GM21447 (cell line): ENCODE data around the gene SLC39A11.
"Not testable (repeated sequence)": the region's sequence is repeated elsewhere in the genome, so short reads cannot be mapped to it uniquely, and the experiment has no call there.

Source experiments
- ATAC-seq: cut with Tn5 transposase; IDR thresholded peaks from one replicate; pipeline ENCODE4 v1.9.1; 2021; ENCODE audit not compliant: unreplicated experiment

Gene SLC39A11

DNA sequence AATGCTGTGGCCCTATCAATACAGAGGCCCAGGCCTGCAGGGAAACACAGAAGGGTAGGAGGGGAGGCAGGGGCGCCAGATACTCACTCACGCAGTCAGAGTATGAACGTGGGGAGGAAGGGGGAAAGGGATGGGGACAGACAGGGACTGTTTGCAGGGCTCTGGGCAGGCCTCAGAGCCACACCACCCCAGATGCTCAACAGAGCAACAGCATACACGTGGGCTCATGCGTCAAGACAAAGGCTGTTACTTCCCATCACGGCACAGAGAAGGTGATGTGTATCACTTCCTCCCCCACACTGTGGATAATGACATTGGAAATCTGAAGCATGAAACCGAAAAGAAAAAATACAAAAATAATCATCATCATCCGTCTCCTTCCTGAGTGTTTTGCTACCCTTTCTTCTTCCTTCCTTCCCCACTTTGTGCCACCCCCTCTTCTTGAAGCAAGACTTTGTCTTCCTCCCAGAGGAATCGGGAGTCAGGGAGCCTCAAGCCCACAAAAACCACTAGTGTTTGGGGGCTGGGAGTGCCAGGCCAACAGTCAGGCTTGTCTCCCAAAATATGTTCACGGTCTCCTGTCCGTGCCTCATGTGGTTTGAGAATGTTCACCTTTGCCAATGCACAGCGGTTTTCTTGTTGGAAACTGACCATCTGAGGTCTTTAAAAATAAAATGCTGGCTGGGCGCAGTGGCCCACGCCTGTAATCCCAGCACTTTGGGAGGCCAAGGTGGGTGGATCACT, 20.1 kb downstream of the SLC39A11 start:
- ATAC-seq = no peak

DNA sequence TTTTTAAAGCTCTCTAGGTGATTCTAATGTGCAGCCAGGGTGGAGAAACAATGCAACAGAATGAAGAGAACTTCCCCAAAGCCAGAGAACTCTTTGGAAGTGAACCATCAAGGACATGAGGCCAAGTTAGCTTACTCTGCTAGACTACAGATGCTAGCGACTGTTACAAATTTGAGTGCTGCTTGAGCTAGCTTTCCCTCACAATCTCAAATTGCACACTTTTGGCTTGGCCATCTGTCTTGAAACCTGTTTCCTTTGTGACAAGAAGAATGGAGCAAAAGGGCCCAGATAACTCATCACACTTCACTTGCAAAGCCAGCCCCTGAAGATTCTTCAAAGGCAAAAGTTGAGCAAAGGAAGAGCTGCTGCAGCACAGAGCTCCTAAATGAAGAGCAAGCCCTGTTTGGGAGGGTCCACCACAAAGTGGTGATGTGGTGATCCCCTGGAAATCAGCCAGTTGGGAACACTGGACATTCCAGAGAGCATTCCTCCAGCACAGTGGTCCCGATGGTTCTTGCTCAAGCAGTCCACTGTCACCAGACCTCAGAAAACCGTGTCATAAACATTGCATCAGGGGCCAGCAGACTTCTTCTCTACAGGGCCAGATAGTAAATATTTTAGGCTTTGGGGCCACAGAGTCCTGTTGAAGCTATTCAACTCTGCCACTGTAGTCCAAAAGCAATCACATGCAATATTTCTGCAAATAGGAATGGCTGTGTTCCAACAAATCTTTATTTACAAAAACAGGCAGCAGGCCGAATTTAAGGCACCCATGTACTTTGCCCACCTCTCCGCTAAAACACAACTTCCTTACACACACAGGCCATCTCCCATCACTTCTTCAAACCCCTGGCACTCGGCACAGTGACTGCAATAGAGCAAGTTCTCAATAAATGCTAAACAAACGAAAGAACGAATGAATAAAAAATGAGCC, 21.2 kb downstream of the SLC39A11 start:
- ATAC-seq = no peak

DNA sequence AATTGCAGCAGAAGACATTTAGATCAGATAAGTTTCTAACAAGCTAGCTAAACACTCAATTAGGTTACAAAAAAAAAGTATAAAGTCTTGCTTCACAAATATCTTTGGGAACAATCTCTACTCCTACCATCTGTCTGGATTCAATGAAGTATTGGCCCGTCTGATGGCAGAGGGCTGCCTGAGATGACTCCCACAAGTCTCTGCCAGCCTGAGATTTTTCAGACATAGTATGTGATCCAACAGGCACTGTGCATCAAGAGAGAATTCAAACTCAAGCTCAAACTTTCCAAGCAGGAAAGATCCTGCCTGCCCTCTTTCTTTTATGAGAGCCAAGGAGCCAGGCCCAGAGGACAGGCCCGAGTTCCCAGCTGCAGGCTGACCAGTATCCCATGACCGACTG, 22.6 kb downstream of the SLC39A11 start:
- no peak for ATAC-seq

DNA sequence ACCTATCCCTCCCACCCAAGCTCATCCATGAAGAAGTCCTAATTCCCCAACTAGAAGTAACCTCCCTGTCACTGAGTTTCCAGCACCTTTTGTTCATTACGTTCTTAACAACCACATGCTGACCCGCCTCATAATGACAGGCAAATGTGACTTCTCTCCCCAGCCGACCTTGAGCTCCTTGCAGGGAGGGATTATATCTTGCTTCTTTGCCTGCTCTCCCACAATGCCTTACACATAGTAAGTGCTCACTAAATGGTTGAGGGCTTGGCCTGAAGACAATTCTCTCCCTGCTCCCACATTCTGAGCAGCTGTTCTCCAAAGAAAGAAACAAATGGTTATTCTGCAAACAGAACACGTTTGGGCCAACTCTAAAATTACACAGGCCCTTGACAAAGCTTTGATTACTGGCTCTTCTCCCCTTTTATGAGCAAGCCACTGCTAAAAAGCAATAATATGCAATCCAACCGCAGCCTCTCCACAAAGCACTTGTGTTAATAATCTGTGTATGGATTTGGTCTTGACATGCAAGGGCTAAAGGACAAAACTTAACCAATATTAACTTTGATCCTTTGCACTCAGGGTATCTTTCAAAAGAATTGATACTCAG, 23.2 kb downstream of the SLC39A11 start:
- no peak for ATAC-seq

DNA sequence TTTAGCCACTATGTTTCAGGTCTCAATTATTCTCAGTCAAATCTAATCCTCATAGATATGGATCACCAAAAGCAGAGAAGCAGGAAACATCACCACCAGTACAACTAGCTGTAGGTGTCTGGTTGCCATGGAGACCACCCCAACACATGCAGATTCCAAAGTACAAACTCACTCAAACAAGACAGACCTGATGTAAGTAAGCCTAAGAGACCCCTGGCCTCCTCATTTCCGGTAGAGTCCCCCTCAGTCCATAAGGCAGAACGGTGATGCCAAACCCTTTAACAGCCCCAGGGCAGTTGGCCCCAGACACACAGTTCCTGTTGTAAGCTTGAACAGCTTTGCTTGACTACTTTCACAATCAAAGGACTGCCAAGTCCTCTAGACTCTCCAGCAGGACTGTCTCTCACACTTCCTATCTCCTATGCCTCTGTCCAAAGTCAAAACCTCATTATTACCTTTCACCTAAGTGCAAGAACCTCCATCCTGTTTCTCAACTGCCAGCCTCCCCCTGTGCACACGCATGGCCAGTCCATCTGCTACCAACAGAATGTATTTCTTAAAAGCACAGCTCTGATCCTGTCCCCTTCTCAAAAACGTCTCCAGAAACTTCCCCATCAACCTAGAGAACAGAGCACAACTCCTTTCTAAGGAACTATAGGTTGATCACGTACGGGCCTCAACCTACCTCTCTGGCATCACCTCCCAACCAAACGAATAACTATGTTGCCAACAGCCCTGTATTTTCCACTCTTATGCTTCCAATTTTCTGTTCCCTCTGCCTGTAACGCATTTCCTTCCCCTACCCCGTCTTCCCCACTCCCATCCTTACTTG, 23.9 kb downstream of the SLC39A11 start:
- no peak for ATAC-seq

DNA sequence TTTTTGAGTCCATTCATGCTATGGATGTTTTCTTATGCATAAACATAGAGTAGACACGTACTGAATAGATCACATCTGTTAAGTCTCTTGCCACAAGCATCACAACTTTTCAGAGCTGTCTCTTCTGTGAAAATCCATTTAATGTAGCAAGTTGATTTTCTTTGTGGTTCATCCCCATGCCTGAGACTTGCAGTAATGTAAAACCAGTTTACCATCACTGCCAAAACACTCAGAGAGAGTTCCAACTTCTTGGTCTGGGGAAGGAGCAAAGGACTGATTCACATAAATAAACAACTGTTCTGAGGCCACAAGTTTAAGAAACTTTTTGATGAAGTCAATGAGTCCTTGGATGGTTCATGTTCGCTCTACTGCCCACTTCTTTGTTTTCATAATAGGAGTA, 24.8 kb downstream of the SLC39A11 start:
- ATAC-seq = not testable (repeated sequence)

DNA sequence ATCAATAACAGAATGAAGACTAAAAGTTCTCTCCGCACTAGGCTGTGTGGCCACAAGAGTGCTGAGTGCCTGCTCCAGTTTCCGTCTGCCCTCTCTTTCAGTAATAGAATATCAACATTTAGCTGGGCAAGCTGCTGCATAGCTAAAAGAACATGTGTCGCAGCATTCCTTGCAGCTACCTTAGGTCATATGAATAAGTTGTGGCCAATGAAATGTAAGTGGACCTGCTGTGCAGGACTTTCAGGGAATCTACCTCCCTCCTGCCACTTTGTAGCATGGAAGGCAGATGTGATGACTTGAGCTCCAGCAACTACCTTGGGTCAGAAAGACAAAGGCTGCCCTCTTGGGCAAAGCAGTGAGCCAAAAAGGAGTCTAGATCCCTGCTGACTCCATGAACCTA, 25.4 kb downstream of the SLC39A11 start:
- no peak for ATAC-seq

DNA sequence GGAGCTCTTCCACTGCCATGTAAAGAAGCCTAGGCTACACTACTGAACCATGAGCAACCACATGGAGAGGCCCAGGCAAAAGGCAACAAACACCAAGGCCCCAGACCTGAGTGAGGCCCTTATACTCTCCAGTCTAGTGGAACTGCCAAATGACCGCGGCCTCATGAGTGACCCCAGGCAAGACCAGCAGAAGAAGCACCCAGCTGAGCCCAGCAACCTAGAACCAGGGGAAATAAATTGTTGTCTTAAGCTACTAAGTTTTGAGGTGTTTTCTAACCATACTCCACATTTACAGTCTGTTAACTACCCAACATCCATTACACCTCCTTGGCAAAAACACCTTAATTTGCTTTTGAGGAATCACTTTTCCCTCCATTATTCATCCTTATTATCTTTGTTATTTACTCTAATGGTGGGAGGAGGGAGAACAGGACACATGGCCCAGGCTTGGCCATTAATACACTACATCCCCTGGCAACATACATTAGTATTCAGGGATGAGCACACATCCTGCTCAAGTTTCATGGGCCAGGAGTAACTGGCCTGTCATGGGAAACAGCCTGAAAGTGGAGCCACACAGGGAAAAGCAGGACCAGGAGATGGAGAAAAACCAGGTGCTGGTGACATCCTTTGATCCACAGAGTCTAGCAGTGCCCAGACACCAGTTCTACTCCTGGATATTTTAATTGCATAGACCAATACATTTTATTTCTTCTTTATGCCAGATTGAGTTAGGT, 26.2 kb downstream of the SLC39A11 start:
- no peak for ATAC-seq

DNA sequence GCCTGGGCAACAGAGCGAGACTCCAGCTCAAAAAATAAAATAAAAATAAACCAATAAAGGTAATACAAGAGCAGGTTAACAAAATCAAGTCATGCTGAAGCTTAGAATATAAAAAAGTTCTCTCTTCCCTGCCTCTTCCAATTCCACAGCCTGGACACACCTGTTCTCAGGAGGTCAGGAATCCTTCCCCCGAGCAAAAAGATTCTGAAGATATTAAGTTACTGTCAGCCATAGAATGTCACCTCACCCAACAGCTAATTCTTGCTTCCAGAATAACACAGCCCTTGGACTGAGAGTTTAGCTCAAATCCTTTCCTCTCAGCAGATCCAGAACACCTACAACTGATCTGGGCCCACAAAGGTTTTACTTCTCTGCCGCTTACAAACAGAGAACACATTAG, 27.1 kb downstream of the SLC39A11 start:
- ATAC-seq = no peak

DNA sequence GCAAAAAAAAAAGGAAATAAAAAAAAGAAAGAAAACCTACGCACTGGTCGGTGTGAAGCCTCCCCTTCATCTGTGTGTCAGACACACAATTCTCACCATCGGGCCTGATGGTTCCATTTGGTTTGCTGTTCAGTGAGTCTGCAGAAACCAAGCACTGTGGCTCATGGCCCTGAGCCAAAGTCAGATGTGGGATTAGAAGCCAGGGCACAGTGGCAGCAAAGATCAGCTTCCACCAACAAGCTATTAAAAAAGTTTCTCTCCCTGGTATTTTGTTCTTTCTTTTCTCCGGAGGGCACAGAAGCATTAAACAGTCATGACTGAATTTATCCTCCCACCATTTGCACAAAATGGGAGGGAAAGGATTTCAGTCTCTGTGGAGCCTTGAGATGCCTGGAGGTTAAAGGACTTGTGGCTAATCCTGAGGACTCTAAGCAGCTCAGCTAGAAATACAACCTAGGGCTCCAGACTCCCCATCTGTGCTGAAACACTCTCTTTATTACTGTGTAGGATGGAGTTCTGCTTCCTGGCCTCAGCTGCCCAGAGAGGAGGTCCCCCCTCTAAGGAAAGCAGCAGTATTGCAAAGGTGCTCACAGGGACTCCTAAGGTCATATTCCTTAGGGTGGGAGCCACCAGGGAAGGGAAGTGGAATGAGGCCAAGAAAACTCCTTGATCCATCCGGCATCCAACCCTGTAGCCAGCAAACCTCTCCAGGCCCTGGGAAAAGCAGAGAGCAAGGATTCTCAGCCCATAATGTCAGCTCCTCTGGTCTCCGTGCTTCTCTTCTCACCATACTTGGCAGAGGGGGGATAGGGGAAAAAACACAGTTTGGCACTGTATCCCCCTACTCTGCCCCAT, 28.2 kb downstream of the SLC39A11 start:
- ATAC-seq = no peak

DNA sequence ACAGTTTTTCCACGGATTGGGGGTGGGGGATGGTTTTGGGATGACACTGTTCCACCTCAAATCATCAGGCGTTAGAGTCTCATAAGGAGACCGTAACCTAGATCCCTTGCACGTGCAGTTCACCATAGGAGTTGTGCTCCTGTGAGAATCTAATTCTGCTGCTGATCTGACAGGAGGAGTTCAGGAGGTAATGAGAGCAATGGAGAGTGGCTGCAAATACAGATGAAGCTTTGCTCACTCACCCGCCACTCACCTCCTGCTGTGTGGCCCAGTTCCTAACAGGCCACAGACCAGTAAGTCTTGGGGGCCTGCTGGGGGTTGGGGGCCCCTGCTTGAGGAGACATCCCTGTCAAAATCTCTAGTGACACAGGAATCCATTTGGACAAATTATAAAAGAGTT, 29.8 kb downstream of the SLC39A11 start:
- no peak for ATAC-seq

DNA sequence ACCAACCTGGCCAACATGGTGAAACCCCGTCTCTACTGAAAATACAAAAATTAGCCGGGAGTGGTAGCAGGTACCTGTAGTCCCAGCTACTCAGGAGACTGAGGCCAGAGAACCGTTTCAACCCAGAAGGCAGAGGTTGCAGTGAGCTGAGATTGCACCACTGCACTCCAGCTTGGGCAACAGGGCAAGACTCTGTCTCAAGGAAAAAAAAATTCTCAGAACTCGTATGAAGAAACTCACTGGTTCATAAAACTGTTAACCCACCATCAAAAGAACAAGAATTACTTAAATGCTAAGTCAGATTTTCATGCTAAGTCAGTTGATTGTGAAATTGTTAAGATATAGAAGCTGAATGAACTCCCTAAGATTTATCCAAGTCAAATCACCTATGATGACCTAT, 31.3 kb downstream of the SLC39A11 start:
- ATAC-seq = no peak

DNA sequence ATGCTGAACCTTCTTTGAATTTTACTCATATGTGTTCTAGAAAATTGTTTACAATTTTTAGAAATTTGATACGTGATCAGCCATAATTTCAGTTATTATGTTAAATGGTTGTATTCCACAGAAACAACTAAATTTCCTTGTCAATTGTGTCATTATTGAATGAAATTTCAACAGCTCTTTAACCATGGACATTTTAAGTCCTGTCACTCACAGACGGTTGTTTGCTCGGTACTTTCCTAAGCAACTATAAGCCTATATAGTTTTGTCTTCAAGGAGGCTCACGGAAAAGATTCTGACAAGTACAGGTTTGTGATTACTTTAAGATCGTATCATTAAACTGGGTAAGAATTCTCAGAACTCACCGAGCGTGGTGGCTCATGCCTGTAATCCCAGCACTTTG, 31.8 kb downstream of the SLC39A11 start:
- ATAC-seq = no peak

DNA sequence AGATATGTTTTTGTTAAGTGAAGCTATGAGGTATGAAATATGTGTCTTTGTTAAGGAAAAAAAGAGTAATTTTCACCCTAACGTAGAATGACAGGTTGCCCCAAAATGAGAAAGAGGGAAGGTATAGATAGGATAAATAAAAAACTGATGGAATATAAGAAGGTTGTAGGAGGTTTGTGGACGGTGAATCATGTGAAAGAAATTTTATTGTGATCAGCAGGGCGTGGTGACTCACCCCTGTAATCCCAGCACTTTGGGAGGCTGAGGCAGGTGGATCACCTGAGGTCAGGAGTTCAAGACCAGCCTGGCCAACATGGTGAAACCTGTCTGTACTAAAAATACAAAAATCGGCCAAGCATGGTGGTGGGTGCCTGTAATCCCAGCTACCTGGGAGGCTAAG, 32.8 kb downstream of the SLC39A11 start:
- ATAC-seq = not testable (repeated sequence)

DNA sequence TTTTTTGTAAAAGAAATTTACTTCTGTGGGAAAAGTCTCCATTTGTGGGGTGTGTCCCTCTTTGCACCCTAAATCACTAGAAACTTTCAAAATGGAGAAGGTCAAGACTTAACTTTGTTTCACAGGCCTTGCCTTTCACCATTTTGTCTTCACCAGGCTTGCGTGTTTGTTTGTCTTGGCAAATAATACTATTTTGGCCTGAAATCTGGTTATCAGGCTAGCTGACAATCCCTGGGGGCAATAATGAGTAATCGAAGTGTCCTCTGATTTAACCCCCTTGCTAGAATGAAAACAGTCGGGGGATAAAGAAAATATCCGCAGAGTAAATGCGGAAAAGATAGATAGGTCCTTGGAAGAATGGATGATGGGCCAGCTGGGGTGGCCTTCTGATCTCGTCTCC, 34.5 kb downstream of the SLC39A11 start:
- ATAC-seq = no peak

DNA sequence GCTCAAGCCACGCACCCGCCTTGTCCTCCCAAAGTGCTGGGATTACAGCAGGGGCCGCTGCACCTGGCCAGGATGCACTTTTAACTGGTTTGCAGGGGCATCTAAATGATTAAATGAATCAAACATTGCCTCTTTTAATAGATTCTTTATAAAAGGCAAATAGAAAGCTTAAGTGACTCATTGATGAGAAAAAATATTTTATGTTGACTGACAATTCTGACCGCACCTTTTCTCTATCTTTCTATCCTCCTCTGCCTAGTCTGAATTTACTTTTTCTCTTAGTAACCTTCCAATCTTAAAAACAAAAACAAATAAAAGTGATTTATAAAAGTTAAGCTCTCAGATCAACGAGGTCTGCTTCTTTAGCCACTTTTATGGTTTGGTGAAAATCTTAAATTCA, 35.3 kb downstream of the SLC39A11 start:
- no peak for ATAC-seq

DNA sequence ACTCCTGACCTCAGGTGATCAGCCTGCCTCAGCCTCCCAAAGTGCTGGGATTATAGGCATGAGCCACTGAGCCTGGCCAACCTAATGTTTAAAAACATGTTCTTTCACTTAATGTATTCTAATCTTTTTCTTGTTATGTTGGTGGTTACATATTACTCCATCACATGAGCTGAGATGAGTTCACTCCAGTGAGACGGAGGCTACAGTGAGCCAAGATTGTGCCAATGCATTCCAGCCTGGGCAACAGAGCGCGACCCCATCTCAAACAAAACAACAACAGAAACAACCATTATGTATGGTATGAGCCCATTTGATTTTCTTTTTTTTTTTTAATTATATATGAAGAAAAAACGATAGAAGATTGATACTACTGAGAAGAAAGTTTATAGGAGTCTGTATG, 39.6 kb downstream of the SLC39A11 start:
- no peak for ATAC-seq

DNA sequence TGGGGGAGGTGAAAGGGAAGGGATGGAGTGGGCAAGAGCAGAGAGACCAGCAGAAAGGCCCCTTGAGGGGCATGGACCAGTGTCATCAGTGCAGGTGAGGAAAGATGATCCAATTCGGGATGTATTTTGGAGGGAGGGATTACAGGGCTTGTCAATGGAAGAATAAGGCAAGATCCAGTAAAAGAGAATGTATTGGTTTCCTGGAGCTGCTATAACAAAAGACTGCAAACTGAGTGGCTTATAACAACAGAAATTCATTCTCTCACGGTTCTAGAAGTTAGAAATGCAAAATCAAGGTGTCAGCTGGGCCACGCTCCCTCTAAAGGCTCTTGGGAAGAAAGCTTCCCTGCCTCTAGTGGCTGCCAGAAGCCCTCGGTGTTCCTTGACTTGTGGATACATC, 41.7 kb downstream of the SLC39A11 start:
- no peak for ATAC-seq

DNA sequence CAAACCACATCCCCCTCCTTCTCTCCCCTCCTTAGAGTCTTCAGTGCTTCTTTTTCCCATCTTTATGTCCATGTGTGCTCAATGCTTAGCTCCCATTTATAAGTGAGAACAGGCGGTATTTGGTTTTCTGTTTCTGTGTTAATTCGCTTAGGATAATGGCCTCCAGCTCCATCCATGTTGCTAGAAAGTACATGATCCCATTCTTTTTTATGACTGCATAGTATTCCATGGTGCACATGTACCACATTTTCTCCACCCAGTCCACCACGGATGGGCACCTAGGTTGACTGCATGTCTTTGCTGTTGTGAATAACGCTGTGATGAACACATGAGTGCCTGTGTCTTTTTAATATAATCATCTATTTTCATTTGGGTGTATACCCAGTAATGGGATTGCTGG, 44.3 kb downstream of the SLC39A11 start:
- no peak for ATAC-seq
